Temporal lobe (tissue), 1 donor: ENCODE results near the gene DARS1. TPM values are rescaled to one million over a fixed set of nuclear protein-coding genes. Genes with fewer than 3 reads are reported as not detected.

Experiments used
- total RNA-seq: library from RNA; depleted of rRNA; stranded (reverse); fragments of >200 nt; gene quantifications from one replicate; pipeline ENCODE4 v1.2.3, GENCODE V29; 2014

The DARS1 gene
- total RNA-seq, 1 donor from 2014 or later, result 47.7 TPM

Other genes starting within 250 kb of the DARS1 start
- 55.1 TPM for gene UBXN4, start 243.8 kb downstream of the DARS1 start, total RNA-seq
- gene LCT, start 148.4 kb downstream of the DARS1 start, total RNA-seq, result not detected
- 21.4 TPM for gene MCM6, start 109.2 kb downstream of the DARS1 start, total RNA-seq
- 32.9 TPM for gene CXCR4, start 132.5 kb upstream of the DARS1 start, total RNA-seq